SU-DHL-6 (cell line): ENCODE measurements around the gene HCFC1R1.

Experiments used
- EZH2phosphoT487 ChIP-seq: fragments of 200-600 bp; sonication (generic), shearing (Covaris generic); conservative IDR thresholded peaks from 2 replicates; pipeline ENCODE4 v1.6.1; 2018; ENCODE audit warnings: mild to moderate bottlenecking, antibody characterized with exemption, low read length, moderate library complexity, mixed read lengths
- TF ChIP-seq, protein P1 (sequence below): fragments of 200-600 bp; sonication (generic); IDR thresholded peaks from one replicate; pipeline ENCODE4 v1.5.1; 2017; ENCODE audit warnings: antibody characterized with exemption, mild to moderate bottlenecking, low read length, moderate library complexity; ENCODE audit not compliant: insufficient read depth, poor library complexity, severe bottlenecking

- TF ChIP-seq, protein P1, sequence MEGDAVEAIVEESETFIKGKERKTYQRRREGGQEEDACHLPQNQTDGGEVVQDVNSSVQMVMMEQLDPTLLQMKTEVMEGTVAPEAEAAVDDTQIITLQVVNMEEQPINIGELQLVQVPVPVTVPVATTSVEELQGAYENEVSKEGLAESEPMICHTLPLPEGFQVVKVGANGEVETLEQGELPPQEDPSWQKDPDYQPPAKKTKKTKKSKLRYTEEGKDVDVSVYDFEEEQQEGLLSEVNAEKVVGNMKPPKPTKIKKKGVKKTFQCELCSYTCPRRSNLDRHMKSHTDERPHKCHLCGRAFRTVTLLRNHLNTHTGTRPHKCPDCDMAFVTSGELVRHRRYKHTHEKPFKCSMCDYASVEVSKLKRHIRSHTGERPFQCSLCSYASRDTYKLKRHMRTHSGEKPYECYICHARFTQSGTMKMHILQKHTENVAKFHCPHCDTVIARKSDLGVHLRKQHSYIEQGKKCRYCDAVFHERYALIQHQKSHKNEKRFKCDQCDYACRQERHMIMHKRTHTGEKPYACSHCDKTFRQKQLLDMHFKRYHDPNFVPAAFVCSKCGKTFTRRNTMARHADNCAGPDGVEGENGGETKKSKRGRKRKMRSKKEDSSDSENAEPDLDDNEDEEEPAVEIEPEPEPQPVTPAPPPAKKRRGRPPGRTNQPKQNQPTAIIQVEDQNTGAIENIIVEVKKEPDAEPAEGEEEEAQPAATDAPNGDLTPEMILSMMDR: no peak
- no peak for TF ChIP-seq EZH2phosphoT487
Measured at GRCh38 chr16:3035289-3035971, 11.7 kb upstream of the HCFC1R1 start.
